IMR-90 (cell line): ENCODE data around the gene SCRN2.

ENCODE experiments used
- BHLHE40 ChIP-seq: fragments of 150-350 bp; IDR thresholded peaks from 2 replicates; pipeline ENCODE4 v1.6.1; 2016; ENCODE audit warnings: mild to moderate bottlenecking, low read depth, low read length
- FOS ChIP-seq: fragments of 150-350 bp; IDR thresholded peaks from 2 replicates; pipeline ENCODE4 v1.6.1; 2016; ENCODE audit warnings: low read depth, low read length
- MAFK ChIP-seq: IDR thresholded peaks from 2 replicates; pipeline ENCODE4 v1.6.1; 2012; ENCODE audit warnings: low read depth, low read length, improper control_type of control experiment
- MAZ ChIP-seq: IDR thresholded peaks from 2 replicates; pipeline ENCODE4 v1.6.1; 2012; ENCODE audit warnings: low read depth, mild to moderate bottlenecking, low read length, improper control_type of control experiment, moderate library complexity, borderline replicate concordance
- MXI1 ChIP-seq: IDR thresholded peaks from 2 replicates; pipeline ENCODE4 v1.6.1; 2012; ENCODE audit warnings: low read depth, mild to moderate bottlenecking, low read length, moderate library complexity, borderline replicate concordance
- NFE2L2 ChIP-seq: fragments of 150-350 bp; IDR thresholded peaks from 2 replicates; pipeline ENCODE4 v1.6.1; 2016; ENCODE audit warnings: low read depth, mild to moderate bottlenecking, low read length
- POLR2A ChIP-seq: IDR thresholded peaks from 2 replicates; pipeline ENCODE4 v1.6.1; 2012; ENCODE audit warnings: mild to moderate bottlenecking, low read depth, low read length
- RAD21 ChIP-seq: IDR thresholded peaks from 2 replicates; pipeline ENCODE4 v1.6.1; 2012; ENCODE audit warnings: low read length, improper control_type of control experiment
- RCOR1 ChIP-seq: IDR thresholded peaks from 2 replicates; pipeline ENCODE4 v1.6.1; 2012; ENCODE audit warnings: mild to moderate bottlenecking, low read length, improper control_type of control experiment; ENCODE audit not compliant: insufficient replicate concordance
- RFX5 ChIP-seq: IDR thresholded peaks from 2 replicates; pipeline ENCODE4 v1.8.0; 2012; ENCODE audit warnings: low read depth, mild to moderate bottlenecking, low read length, moderate library complexity
- SMC3 ChIP-seq: fragments of 150-350 bp; IDR thresholded peaks from 2 replicates; pipeline ENCODE4 v1.6.1; 2016; ENCODE audit warnings: low read depth, mild to moderate bottlenecking, antibody characterized with exemption, low read length, moderate library complexity
- USF2 ChIP-seq: fragments of 150-350 bp; IDR thresholded peaks from 2 replicates; pipeline ENCODE4 v1.6.1; 2017; ENCODE audit warnings: mild to moderate bottlenecking, antibody characterized with exemption, low read length, low read depth
- TF ChIP-seq, protein P1 (sequence below): conservative IDR thresholded peaks from 2 replicates; pipeline ENCODE4 v1.5.1; 2012; ENCODE audit warnings: mild to moderate bottlenecking, low read depth, low read length, improper control_type of control experiment

DNA sequence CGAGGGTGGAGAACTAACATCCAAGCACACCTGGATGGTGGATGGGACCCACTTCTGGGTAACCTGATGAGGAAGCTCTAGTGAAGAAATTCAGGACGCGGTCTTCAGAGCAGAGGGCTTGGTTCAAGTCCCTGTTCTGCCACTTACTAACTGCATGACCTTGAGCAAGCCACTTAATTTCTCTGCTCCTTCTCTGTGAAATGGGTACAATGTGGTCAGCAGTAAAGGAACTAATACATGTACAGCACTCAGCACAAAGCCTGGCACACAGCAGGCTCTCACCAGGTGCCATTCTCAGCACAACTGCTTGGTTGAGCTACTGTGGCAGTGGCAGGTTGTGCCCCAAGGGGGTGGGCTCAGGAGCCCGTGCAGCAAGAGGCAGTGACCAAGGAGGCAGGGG lies 17.6 kb downstream of the SCRN2 start:
- TF ChIP-seq, protein P1, sequence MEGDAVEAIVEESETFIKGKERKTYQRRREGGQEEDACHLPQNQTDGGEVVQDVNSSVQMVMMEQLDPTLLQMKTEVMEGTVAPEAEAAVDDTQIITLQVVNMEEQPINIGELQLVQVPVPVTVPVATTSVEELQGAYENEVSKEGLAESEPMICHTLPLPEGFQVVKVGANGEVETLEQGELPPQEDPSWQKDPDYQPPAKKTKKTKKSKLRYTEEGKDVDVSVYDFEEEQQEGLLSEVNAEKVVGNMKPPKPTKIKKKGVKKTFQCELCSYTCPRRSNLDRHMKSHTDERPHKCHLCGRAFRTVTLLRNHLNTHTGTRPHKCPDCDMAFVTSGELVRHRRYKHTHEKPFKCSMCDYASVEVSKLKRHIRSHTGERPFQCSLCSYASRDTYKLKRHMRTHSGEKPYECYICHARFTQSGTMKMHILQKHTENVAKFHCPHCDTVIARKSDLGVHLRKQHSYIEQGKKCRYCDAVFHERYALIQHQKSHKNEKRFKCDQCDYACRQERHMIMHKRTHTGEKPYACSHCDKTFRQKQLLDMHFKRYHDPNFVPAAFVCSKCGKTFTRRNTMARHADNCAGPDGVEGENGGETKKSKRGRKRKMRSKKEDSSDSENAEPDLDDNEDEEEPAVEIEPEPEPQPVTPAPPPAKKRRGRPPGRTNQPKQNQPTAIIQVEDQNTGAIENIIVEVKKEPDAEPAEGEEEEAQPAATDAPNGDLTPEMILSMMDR: no peak
- TF ChIP-seq SMC3: no peak
- no peak for TF ChIP-seq RAD21
- TF ChIP-seq RCOR1: no peak
- TF ChIP-seq USF2: no peak
- no peak for TF ChIP-seq MAZ
- no peak for TF ChIP-seq POLR2A
- TF ChIP-seq RFX5: no peak
- no peak for TF ChIP-seq NFE2L2
- TF ChIP-seq BHLHE40: no peak
- no peak for TF ChIP-seq FOS
- no peak for TF ChIP-seq MAFK
- no peak for TF ChIP-seq MXI1
